ENCODE data around the gene LPO.

LPO gene

DNA sequence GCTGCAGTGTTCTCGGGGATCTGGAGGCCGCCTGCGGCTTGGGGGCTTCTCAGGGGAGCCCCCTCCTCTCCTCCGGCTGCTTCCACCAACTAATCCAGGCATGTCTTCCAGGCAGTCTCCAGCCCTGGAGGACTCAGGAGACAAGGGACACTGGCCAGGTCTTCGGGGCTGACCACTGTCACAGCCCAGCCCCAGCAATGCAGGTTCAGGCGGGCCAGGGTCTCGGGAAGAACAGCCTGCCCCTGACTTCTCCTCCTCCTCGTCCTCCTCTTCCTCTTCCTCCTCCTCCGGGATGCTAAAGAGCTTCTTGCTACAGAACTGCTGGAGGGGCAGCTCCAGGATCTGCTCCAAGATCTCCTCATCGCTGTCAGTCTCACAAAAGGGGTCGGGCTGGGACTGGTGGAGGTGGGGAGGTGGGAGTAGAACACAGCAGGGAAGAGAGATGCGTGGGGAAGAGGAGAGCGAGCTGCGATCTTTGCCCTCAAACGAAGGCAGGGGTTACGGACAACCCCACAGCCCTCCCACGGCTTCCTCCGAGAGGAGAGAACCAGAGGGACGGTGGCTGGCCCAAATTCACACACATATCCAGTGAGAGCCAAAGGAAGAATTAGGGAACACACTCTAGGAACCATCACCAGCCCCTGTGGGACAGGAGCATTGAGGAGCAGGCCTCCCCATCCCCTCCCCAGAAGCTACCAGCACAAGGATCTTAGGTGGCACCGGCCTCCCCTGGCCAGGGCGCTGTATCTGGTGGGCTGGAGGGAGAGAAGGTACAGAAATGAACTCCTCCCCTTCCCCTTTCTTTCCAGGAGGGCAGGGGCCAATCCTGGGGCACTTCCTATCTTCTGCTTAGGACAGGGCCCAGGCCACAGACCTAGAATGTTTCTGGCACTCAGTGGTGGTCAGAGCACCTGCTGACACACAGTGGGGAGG, 70.9 kb downstream of the LPO start:
- Histone ChIP-seq H3K4me3 (ENCODE audit: low read depth in 1 of 2, low read length in 2 of 2) (no peak overlapping the region), H3K27me3 (ENCODE audit: low read depth, low read length) (no peaks in the 10 kb centered on the region), H3K36me3 (ENCODE audit: control insufficient read depth in 1 of 2, insufficient read depth in 2 of 2, low read length in 2 of 2) (peaks cover 0 to 3% of the 10 kb centered on the region in 2 donors), H3K4me1 (ENCODE audit: control insufficient read depth in 1 of 2, insufficient read depth in 2 of 2, low read length in 2 of 2) (no peaks in the 10 kb centered on the region), H3K27ac (ENCODE audit: low read length) (no peak overlapping the region), H3K9me3 (ENCODE audit: control insufficient read depth in 1 of 2, low read length in 2 of 2) (no peaks in the 10 kb centered on the region)

DNA sequence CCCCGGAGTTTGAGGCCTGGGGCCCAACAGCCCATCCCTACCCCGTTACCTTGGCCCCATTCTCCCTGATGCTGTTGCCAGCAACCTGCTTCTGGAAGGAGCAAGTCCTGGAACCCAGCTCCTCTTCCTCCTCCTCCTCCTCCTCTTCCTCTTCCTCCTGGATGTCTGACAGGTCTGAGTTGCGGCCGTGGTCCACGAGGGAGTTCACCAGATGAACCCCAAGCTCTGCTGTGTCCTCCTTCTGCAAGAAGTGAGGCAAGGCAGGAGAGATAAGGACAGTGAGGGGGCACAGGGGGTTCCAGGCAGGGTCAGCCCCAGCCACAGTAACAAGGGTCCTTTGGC, 71.5 kb downstream of the LPO start:
- H3K4me3 ChIP-seq (ENCODE audit: low read depth in 1 of 2, low read length in 2 of 2), result no peak overlapping the region
- H3K27me3 ChIP-seq (ENCODE audit: low read depth, low read length), result no peaks in the 10 kb centered on the region
- peaks cover 0 to 3% of the 10 kb centered on the region in 2 donors for H3K36me3 ChIP-seq (ENCODE audit: control insufficient read depth in 1 of 2, insufficient read depth in 2 of 2, low read length in 2 of 2)
- H3K27ac ChIP-seq (ENCODE audit: low read length), result no peak overlapping the region
- no peaks in the 10 kb centered on the region for H3K4me1 ChIP-seq (ENCODE audit: control insufficient read depth in 1 of 2, insufficient read depth in 2 of 2, low read length in 2 of 2)
- no peaks in the 10 kb centered on the region for H3K9me3 ChIP-seq (ENCODE audit: control insufficient read depth in 1 of 2, low read length in 2 of 2)

DNA sequence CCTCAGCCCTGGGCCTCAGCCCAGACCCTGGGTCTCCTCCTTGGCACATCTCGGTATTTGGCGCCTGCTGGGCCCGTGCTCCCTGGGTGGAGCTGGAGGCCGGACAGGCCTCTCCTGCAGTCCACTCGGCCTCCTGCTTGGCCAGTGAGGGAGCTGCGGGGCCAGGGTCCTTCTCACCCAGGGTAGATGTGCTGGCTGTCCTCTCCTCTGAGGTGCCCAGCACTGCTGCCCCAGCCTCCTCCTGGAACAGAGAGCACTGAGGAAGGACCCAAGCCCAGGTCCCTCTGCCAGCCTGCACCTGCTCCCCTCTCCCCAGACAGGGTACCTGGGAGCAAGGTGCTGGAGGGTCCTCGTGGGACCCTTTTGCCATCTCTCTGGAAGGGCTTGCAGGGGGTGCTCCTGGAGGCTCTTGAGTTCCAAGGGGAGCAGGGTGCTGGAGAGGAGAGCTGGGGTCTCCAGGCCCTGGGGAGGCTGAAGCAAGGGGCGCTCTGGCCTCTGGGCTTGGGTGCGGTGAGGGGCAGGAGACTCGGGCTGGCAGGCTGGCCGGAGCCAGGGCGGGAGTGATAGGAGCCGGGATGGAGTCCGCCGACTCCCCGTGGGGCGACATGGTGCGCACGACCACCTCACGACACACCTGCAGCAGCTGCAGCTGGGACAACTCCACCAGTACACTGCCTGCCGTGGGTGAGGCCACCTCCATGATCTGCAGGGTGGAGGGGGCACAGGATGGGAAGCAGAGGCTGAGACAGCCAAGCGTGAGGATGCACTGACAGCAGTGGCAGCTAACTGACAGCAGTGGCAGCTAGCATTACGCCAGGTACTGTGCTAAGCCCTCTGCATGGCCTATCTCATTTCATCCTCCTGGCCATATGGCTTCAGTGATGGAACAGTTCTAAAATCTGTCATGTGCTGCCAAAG, 72.4 kb downstream of the LPO start:
- H3K4me3 ChIP-seq (ENCODE audit: low read depth in 1 of 2, low read length in 2 of 2), result no peak overlapping the region
- peaks cover 0 to 3% of the 10 kb centered on the region in 2 donors for H3K36me3 ChIP-seq (ENCODE audit: control insufficient read depth in 1 of 2, insufficient read depth in 2 of 2, low read length in 2 of 2)
- no peak overlapping the region for H3K27ac ChIP-seq (ENCODE audit: low read length)
- no peaks in the 10 kb centered on the region for H3K9me3 ChIP-seq (ENCODE audit: control insufficient read depth in 1 of 2, low read length in 2 of 2)
- H3K27me3 ChIP-seq (ENCODE audit: low read depth, low read length), result no peaks in the 10 kb centered on the region
- H3K4me1 ChIP-seq (ENCODE audit: control insufficient read depth in 1 of 2, insufficient read depth in 2 of 2, low read length in 2 of 2), result no peaks in the 10 kb centered on the region

DNA sequence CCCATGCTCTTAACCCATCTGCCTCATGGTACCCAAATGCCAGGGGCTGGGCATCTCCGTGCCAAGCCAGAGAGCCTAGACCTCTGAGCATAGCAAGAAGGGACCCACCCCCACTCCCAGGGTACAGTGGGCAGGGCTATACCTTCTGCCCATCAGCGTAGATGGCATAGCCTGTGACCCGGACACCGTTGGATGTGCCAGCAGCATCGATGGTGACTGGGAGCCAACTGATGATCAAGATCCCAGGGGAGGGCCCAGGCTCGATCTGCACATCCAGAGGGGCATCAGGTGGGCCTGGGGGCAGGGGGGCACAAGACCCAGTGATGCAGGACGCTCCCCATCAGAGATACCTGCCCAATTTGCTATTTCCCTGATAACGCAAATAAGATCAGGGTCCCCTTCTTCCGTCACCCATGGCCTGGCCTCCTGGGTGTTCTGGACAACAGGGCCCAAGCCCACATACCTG, 73.1 kb downstream of the LPO start:
- H3K9me3 ChIP-seq (ENCODE audit: control insufficient read depth in 1 of 2, low read length in 2 of 2), result no peaks in the 10 kb centered on the region
- peaks cover 0 to 10% of the 10 kb centered on the region in 2 donors for H3K36me3 ChIP-seq (ENCODE audit: control insufficient read depth in 1 of 2, insufficient read depth in 2 of 2, low read length in 2 of 2)
- H3K4me3 ChIP-seq (ENCODE audit: low read depth in 1 of 2, low read length in 2 of 2), result no peak overlapping the region
- H3K4me1 ChIP-seq (ENCODE audit: control insufficient read depth in 1 of 2, insufficient read depth in 2 of 2, low read length in 2 of 2), result no peaks in the 10 kb centered on the region
- H3K27me3 ChIP-seq (ENCODE audit: low read depth, low read length), result no peaks in the 10 kb centered on the region
- H3K27ac ChIP-seq (ENCODE audit: low read length), result no peak overlapping the region

DNA sequence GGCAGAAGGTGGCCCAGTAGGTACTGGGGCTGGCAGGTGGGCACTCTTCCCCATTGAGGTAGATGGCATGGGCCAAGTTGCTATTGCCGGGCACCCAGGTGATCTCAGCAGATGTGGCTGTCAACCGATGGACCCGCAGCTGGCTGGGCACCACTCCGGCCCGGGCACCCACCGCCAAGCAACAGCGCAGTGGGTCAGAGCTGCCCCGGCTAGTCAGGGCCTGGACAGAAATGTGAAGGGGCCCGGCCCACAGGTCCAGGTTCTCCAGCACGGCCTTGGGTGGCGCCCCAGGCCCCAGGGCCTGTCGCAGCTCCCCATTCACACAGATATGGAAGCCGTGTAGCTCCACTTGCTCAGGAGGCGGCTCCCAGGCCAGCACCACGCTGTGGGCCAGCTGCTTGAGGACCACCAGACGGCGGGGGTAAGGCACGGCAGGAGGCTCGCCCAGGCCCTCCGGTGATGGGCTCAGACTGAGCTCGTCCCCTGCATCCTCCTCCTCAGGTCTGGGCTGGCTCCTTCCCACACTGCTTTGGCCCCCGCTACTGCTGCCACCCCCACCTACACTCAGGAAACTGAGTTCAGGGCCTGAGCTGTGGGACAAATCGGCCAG, 73.7 kb downstream of the LPO start:
- H3K36me3 ChIP-seq (ENCODE audit: control insufficient read depth in 1 of 2, insufficient read depth in 2 of 2, low read length in 2 of 2), result peaks cover 0 to 13% of the 10 kb centered on the region in 2 donors
- no peaks in the 10 kb centered on the region for H3K27me3 ChIP-seq (ENCODE audit: low read depth, low read length)
- no peaks in the 10 kb centered on the region for H3K9me3 ChIP-seq (ENCODE audit: control insufficient read depth in 1 of 2, low read length in 2 of 2)
- no peak overlapping the region for H3K27ac ChIP-seq (ENCODE audit: low read length)
- no peaks in the 10 kb centered on the region for H3K4me1 ChIP-seq (ENCODE audit: control insufficient read depth in 1 of 2, insufficient read depth in 2 of 2, low read length in 2 of 2)
- no peak overlapping the region for H3K4me3 ChIP-seq (ENCODE audit: low read depth in 1 of 2, low read length in 2 of 2)

DNA sequence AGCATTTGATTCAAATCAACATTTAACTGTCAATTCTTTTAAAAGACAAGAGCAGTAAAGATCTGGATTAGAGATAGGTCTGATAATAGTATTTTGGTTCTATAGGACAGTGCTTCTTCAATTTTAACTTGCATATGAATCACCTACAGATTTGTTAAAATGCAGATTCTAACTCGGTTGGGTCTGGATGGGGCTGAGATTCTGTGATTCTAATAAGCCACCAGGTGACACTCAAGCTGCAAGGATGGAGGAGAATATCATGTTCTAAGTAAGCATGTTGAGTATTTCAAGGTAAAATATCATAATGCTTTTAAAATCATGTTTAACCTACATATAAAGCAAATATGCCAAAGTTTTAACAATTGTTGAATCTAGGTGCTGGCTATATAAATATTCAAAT, 74.4 kb downstream of the LPO start:
- peaks cover 0 to 13% of the 10 kb centered on the region in 2 donors for H3K36me3 ChIP-seq (ENCODE audit: control insufficient read depth in 1 of 2, insufficient read depth in 2 of 2, low read length in 2 of 2)
- no peak overlapping the region for H3K27ac ChIP-seq (ENCODE audit: low read length)
- H3K27me3 ChIP-seq (ENCODE audit: low read depth, low read length), result no peaks in the 10 kb centered on the region
- no peaks in the 10 kb centered on the region for H3K4me1 ChIP-seq (ENCODE audit: control insufficient read depth in 1 of 2, insufficient read depth in 2 of 2, low read length in 2 of 2)
- no peaks in the 10 kb centered on the region for H3K9me3 ChIP-seq (ENCODE audit: control insufficient read depth in 1 of 2, low read length in 2 of 2)
- H3K4me3 ChIP-seq (ENCODE audit: low read depth in 1 of 2, low read length in 2 of 2), result no peak overlapping the region

DNA sequence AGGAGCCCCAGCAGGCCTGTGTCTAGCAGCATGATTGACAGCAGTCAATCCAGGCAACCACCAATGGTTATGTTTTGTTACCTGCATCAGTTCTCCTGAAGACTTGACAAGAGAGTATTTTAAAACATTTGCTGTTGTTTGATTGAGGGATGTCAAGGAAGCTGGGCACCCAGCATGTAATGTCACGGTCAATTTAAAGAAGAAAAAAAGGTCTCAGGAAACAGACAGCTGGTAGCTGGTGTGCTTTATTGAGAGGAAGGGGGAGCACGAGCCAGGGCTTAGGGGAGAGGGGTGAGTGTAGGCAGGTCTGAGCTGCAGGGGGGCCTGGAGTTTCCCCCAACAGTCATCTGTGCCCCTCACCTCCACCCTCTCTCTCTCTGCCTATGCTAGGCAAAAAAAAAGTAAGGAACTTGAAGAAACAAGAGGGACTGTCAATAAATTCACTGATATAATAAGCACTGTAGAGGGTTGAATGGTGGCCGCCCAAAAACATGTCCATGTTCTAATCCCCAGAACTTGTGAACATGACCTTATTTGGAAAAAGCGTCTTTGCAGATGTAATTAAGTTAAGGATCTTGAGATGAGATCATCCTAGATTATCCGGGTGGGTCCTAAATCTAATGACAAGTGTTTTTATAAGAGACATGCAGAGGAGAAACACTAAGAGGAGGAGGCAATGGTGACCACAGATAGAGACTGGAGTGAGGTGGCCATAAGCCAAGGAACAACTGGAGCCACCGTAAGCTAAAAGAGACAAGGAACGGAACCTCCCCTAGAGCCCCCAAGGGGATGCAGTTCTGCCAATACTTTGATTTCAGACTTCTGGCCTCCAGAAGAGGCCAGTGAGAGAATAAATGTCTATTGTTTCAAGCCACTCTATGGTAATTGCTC, 75.7 kb downstream of the LPO start:
- H3K4me3 ChIP-seq (ENCODE audit: low read depth in 1 of 2, low read length in 2 of 2), result no peak overlapping the region
- H3K9me3 ChIP-seq (ENCODE audit: control insufficient read depth in 1 of 2, low read length in 2 of 2), result no peaks in the 10 kb centered on the region
- H3K27ac ChIP-seq (ENCODE audit: low read length), result no peak overlapping the region
- peaks cover 0 to 13% of the 10 kb centered on the region in 2 donors for H3K36me3 ChIP-seq (ENCODE audit: control insufficient read depth in 1 of 2, insufficient read depth in 2 of 2, low read length in 2 of 2)
- H3K4me1 ChIP-seq (ENCODE audit: control insufficient read depth in 1 of 2, insufficient read depth in 2 of 2, low read length in 2 of 2), result no peaks in the 10 kb centered on the region
- no peaks in the 10 kb centered on the region for H3K27me3 ChIP-seq (ENCODE audit: low read depth, low read length)

DNA sequence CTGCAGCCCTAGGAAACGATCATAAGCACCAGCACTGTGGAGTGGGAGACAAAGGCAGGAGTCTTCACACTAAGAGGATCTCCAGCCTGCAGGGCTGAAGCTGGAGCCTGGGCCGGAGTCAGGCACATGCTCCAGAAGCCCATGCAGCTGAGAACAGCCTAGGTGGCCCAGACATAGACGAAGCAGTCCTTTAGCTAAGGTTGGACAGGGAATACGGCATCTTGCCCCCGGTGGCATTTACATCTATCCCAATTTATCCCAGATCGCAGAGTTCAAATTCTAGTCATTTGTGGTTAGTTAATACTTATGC, 76.3 kb downstream of the LPO start:
- Histone ChIP-seq H3K27ac (ENCODE audit: low read length) (no peak overlapping the region), H3K27me3 (ENCODE audit: low read depth, low read length) (no peaks in the 10 kb centered on the region), H3K9me3 (ENCODE audit: control insufficient read depth in 1 of 2, low read length in 2 of 2) (no peaks in the 10 kb centered on the region), H3K4me1 (ENCODE audit: control insufficient read depth in 1 of 2, insufficient read depth in 2 of 2, low read length in 2 of 2) (no peaks in the 10 kb centered on the region), H3K4me3 (ENCODE audit: low read depth in 1 of 2, low read length in 2 of 2) (no peak overlapping the region), H3K36me3 (ENCODE audit: control insufficient read depth in 1 of 2, insufficient read depth in 2 of 2, low read length in 2 of 2) (peaks cover 0 to 13% of the 10 kb centered on the region in 2 donors)

DNA sequence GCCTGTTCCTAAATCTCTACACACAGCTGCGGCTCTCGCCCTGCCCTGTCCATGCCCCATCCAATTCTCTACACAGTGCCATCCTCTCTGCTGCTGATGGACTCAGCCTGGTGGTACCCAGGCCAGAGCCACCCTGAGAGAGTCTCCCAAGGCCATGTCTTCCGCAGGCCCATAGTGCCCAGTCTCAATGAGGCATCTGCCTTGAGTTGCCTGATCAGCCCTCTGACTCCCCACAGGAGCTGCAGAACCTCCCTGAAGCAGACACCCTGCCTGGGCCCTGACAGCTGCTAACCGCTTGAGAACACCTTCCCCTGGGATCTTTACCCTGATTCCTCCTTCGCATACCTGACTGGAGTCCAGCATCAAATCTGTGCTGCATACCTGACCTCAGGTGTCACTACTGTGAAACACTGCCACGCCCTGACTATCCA, 76.9 kb downstream of the LPO start:
- H3K4me3 ChIP-seq (ENCODE audit: low read depth in 1 of 2, low read length in 2 of 2), result no peak overlapping the region

DNA sequence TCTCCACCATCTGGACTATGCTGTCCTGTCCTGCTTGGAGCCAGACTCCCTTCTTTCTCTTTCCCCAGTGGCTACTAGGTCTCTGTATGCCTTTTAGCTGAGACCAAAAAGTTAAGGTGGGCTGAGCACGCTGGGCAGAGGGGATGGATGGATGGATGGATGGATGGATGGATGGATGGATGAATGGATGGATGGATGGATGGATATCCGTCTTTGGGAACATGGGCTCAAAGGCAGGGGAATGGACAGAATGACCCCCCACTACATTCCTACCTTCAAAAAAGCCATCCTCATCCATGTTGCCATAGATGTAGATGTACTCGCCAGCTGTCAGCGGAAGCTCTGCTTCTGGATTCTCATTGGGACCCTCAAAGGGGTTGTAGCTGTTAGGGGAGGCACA, 77.4 kb downstream of the LPO start:
- Histone ChIP-seq H3K27me3 (ENCODE audit: low read depth, low read length) (no peaks in the 10 kb centered on the region), H3K4me3 (ENCODE audit: low read depth in 1 of 2, low read length in 2 of 2) (no peak overlapping the region), H3K27ac (ENCODE audit: low read length) (no peak overlapping the region), H3K4me1 (ENCODE audit: control insufficient read depth in 1 of 2, insufficient read depth in 2 of 2, low read length in 2 of 2) (no peaks in the 10 kb centered on the region), H3K9me3 (ENCODE audit: control insufficient read depth in 1 of 2, low read length in 2 of 2) (no peaks in the 10 kb centered on the region), H3K36me3 (ENCODE audit: control insufficient read depth in 1 of 2, insufficient read depth in 2 of 2, low read length in 2 of 2) (peaks cover 0 to 22% of the 10 kb centered on the region in 2 donors)

More for the DNA sequence above, 76.9 kb downstream of the LPO start:
- H3K4me1 ChIP-seq (ENCODE audit: control insufficient read depth in 1 of 2, insufficient read depth in 2 of 2, low read length in 2 of 2), result no peaks in the 10 kb centered on the region
- H3K9me3 ChIP-seq (ENCODE audit: control insufficient read depth in 1 of 2, low read length in 2 of 2), result no peaks in the 10 kb centered on the region
- H3K27ac ChIP-seq (ENCODE audit: low read length), result no peak overlapping the region
- peaks cover 0 to 19% of the 10 kb centered on the region in 2 donors for H3K36me3 ChIP-seq (ENCODE audit: control insufficient read depth in 1 of 2, insufficient read depth in 2 of 2, low read length in 2 of 2)
- no peaks in the 10 kb centered on the region for H3K27me3 ChIP-seq (ENCODE audit: low read depth, low read length)

Measured in muscle layer of duodenum (tissue), 2 donors.